C1 segment of cervical spinal cord (tissue), 14 donors: Measurements from ENCODE around the gene UNC80.
"Not testable (repeated sequence)": the region's sequence is repeated elsewhere in the genome, so short reads cannot be mapped to it uniquely, and the experiment has no call there.

Source experiments
- DNase-seq, 14 donors: peaks; one replicate each; lab custom pipeline; 2025; lab: John Stamatoyannopoulos, UW

The UNC80 gene, protein sequence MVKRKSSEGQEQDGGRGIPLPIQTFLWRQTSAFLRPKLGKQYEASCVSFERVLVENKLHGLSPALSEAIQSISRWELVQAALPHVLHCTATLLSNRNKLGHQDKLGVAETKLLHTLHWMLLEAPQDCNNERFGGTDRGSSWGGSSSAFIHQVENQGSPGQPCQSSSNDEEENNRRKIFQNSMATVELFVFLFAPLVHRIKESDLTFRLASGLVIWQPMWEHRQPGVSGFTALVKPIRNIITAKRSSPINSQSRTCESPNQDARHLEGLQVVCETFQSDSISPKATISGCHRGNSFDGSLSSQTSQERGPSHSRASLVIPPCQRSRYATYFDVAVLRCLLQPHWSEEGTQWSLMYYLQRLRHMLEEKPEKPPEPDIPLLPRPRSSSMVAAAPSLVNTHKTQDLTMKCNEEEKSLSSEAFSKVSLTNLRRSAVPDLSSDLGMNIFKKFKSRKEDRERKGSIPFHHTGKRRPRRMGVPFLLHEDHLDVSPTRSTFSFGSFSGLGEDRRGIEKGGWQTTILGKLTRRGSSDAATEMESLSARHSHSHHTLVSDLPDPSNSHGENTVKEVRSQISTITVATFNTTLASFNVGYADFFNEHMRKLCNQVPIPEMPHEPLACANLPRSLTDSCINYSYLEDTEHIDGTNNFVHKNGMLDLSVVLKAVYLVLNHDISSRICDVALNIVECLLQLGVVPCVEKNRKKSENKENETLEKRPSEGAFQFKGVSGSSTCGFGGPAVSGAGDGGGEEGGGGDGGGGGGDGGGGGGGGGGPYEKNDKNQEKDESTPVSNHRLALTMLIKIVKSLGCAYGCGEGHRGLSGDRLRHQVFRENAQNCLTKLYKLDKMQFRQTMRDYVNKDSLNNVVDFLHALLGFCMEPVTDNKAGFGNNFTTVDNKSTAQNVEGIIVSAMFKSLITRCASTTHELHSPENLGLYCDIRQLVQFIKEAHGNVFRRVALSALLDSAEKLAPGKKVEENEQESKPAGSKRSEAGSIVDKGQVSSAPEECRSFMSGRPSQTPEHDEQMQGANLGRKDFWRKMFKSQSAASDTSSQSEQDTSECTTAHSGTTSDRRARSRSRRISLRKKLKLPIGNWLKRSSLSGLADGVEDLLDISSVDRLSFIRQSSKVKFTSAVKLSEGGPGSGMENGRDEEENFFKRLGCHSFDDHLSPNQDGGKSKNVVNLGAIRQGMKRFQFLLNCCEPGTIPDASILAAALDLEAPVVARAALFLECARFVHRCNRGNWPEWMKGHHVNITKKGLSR (N-terminal part only)

DNA sequence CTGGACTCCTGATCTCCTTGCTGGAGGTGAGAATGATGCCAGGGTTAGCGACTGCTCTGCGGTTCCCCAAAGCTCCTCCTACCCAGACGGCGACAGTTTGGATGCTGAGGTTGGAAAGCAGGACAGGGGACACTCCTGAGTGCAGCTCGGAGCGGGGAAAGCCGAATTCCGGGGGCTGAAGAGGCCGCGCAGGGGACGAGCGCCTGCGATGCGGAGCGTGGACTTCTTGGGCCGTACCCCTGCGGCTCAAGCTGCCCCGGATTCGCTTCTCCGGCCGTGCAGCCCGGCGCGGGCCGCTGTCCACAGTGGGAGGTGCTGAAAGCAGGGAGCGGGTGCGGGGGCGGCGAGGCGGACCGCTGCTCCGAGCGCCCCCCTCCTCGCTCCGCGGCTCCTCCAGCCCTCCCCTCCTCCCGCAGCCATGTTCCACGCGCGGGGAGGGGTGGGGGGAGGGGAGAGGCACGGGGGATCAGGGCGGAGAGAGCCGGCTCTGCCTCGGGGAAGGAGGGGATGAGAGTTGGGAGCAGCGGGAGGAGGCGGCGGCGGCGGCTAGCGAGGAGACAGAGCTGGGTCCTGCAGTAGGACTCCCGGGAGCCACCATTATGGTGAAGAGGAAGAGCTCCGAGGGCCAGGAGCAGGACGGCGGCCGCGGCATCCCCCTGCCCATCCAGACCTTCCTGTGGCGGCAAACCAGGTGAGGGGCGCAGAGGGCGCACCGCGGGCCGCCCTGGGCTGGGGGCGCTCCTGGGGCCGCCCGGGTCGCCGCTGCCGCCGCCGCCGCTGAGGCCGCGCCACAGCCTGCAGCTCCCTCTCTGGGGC lies at the start of gene UNC80:
Gene UNC80 (plus strand): TSS at position 359 of the 816 bp plus-strand sequence. CDS start 241 bp downstream, at position 600.
- DNase-seq, result peak; percentile 22 to 92 (median 44)

DNA sequence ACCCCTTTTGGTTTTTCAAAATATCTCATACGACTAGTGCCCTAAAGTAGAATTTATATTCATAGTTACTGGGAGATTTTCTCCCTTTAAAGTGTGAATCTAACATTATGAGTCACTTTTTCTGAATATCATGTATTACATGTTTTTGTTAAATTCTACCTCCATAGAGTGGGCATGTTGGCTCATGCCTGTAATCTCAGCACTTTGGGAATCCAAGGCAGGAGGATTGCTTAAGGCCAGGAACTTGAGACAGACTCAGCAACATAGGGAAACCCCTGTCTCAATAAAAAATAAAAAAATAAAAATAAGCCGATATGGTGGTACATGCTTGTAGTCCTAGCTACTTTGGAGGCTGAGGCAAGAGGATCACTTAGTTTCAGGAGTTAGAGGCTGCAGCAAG lies 45.3 kb upstream of the UNC80 start:
- DNase-seq, result no peak

DNA sequence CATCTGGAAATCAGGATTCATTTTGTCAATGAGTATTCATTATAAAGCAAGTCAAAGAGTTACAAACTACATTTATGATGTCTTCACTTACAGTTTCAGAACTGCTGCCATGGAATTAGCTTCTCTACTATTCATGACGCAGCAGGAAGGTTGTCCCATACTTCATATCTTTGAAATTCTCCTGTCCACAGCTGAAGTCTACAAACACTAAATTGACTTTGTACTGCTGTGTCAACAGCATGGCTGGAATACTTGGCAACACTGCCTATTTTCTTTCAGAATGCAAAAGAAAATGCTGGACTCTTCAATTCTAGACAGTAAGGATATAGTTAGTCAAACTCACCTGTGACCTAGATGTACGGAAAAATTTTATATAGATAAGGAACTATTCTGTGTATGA lies 44.6 kb upstream of the UNC80 start:
- DNase-seq, result no peak

DNA sequence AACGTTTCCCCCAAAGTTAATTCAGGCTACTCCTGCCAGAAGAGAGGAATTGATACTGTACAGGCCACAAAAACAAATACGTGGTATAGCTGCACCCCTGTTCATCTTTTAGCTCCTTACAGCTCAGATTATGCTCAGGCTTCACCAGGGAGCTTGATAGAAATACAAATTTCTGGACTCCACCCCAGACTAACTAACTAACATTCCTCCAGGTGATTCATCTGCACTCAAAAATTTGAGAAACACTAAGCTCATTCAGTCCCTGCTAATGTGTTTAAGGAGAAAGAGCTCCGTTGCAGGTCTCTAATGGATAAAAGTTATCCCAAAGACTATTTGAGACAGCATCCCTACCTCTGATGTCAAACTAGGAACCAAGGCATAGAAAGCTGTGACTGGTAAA lies 36.8 kb upstream of the UNC80 start:
- no peak for DNase-seq

DNA sequence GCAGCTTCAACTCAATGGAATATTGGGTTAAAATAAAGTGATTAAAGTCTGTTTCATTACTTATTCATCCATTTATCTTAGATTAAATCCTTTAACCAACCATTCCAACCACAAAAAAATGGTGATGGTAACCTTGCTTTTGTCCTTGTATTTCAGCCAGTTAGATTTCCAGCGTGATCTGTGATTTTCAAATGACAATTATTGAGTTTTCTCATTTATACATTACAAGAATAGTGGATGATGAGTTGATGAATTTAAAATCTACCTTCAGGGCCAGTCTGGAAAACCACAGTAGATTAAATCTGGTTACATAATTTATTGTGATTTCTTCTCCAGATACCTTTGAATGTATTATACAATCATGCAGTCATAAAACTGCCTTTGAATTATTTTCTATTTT lies 29.7 kb upstream of the UNC80 start:
- no peak for DNase-seq

DNA sequence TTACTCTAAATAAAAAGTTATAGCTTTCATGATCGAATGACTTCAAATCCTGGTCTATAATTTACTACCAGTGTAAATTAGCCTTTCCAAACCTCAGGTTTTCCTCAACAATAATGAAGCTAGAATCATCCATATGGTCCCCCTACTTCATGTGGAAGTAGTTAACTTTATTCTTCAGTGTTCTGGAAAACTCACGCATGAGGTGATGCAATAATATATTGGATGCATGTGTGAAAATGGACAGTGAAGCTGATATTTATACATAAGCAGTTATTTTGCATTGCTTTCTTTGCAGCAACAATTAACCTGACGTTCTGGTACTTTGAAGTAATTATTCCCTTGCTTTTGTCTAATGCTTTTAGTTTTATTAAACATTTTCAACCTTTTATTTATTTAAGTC lies 18.6 kb upstream of the UNC80 start:
- no peak for DNase-seq

DNA sequence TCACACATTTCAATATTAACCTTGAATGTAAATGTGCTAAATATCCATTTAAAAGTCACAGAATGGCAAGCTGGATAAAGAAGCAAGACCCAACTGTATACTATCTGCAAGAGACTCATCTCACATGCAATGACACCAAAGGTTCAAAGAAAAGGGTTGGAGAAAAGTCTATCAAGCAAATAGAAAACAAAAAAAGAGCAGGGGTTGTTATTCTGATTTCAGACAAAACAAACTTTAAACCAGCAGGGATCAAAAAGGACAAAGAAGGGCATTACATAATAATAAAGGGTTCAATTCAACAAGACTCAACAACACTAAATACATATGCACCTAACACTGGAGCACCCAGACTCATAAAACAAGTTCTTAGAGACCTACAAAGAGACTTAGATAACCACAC lies 14.5 kb upstream of the UNC80 start:
- DNase-seq, result no peak

DNA sequence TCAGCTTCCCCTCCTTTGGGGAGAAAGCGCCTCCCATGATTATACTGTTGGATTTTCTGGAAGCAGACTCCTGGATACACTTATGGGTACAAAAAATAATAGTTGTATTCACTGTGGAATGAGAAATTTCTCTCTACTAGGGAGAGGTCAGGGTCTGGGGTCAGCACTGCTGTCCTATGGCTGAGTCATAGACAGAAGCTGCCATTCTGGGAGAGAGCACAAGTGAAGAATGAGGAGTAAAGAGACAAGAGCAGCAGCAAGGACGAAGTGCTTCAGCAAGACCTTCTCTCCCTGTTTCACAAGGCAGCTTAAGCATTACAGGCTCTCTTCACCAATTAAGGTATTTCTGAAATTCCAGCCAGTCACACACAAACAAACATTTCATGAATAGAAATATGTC lies 10.1 kb upstream of the UNC80 start:
- DNase-seq, result no peak

DNA sequence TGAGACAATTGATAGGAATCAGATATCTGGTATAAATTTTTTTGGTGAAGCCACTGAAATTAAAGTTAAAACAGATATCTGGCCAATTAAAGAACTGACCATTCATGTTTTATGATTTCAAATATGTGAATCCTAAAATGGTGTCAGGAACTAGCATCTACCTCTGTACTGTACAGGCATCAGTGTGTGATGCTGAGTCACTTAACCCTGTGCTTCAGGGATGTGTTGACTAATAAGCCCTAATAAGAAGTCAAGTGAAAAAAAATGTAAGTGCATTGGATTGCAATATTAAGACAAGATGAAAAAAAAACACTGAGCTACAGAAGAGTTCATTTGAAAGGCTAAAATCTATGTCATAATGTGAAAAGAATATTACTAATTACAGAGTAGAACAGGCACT lies 9.1 kb upstream of the UNC80 start:
- DNase-seq, result no peak

DNA sequence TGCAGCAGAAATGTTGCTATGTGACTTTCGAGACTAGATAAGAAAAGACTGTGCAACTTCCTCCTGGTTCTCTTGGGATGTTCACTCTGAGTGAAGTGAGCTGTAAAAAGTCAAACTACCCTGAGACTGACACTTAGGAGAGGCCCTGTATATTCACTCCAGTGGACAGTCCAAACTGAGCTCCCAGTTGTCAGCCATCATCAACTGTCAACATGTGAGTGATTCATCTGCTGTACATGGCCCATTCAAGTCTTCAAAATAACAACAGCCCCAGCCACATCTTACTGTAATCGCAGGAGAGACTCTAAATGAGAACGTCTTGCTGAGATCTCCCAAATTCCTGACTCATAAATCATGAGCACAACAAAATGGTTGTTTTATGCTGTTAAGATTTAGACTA lies 8.5 kb upstream of the UNC80 start:
- no peak for DNase-seq

DNA sequence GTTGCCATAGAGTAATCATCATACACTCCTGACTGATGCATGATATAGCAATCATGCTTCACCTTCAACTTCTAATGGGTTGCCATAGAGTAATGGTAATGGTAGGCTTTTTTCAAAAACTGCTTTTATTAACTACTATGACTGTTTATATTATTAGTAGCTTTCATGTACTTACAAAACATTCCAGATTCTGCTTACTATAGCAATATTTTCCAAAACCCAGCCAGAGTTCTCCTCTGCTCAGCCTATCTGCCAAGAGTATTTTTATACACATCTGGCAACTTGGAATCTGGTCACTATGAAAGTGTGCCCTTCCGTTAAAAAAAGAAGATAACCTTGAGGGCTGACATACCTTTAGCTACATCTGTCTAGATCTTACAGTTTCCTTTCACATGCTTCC lies 5.0 kb upstream of the UNC80 start:
- DNase-seq, result no peak

DNA sequence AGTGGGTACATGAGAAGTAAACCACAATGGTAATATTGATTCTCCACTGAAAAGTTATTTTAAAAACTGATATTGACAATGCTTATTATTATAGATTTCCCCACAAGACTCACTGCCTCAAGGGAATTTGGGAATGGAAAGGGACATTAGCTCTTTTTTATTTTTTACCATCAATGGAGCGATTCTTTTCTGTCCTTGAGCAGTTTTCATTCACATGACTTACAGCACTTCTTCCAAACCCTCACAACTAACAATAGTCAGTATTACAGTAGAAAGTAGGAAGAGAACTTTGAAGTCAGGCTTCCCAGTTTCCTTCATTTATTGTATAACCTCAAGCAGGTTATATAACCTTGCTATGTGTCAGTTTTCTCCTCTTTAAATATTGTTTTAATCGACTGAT lies 4.3 kb upstream of the UNC80 start:
- no peak for DNase-seq

DNA sequence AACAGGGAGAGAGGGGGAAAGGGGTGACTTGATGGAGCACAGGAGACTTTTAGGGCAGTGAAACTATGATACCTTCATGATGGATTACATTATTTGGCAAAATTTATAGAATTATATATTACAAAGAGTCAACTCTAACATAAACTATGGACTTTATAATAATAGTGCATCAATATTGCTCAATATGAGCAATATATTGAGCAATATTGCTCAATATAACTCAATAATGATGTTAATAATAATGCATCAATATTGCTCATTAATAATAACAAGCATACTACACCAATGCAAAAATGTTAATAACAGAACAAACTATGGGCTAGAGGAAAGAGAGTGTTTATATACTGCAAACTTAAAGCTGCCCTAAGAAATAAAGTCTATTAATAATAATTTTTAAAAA lies 3.1 kb upstream of the UNC80 start:
- DNase-seq, result no peak

DNA sequence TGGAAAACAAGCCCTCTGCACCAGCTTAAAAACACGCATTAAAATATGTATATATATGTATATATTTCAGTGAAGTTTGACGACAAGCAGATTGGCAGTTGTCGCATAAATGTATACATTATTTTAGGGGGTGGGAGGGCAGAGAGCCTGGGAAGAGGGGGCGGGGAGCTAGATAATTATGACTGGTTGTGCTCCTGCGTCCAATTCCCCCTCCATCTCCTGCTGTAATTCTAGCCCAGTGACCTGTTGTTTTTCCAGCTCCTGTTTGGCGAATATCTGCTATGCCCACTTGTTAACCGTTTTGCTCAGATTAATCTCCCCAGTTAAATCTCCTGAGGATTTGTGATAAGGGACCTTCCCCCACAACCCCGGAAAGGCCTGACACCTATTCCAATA lies 656 bp downstream of the UNC80 start:
- DNase-seq, result peak in 2 of 14 donors; percentile 9 to 80

DNA sequence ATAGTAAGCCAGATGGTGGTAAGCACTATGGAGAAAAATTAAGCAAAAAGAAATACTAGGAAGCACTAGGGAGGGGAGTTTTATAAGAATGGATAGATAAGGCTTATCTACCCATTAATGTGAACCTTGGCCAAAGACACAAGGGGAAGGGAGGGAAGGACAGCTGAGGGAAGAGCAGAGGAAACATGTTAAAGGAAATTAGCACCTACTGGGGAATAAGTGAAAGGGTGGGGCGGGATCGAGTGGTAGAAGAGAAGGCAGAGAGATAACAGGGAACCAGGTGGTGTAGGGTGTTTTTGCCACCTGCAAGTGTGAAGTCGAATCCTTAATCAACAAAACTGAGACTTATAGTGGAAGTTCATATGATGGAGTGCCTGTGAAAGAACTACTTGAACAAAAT lies 1.7 kb downstream of the UNC80 start:
- DNase-seq, result peak in 1 of 14 donors; percentile 66

DNA sequence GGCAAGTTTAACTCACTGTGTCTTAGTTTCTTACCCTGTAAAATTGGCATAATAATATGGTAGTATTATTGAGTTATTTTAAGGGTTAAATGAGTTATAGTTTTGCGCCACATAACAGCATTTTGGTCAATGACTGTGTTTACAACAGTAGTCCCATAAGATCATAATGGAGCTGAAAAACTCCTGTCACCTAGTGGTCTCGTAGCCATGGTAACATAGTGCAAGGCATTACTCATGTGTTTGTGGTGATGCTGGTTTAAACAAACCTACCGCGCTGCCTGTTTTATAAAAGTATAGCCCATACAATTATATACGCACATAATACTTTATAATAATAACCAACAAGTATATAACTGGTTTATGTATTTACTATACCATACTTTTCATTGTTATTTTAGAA lies 15.8 kb downstream of the UNC80 start:
- DNase-seq, result no peak

DNA sequence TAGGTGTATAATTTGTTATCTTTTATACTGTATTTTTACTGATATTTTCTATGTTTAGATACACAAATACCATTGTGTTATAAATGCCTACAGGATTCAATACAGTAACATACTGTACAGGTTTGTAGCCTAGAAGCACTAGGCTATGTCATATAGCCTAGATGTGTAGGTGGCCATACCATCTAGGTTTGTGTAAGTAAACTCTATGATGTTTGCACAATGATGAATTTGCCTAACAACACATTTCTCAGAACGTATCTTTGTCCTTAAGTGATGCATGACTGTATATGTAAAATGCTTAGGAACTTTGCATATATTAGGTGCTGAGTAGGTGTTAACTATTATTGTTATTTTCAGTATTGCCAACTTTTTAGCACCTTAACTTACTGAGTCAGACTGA lies 17.3 kb downstream of the UNC80 start:
- DNase-seq, result no peak

DNA sequence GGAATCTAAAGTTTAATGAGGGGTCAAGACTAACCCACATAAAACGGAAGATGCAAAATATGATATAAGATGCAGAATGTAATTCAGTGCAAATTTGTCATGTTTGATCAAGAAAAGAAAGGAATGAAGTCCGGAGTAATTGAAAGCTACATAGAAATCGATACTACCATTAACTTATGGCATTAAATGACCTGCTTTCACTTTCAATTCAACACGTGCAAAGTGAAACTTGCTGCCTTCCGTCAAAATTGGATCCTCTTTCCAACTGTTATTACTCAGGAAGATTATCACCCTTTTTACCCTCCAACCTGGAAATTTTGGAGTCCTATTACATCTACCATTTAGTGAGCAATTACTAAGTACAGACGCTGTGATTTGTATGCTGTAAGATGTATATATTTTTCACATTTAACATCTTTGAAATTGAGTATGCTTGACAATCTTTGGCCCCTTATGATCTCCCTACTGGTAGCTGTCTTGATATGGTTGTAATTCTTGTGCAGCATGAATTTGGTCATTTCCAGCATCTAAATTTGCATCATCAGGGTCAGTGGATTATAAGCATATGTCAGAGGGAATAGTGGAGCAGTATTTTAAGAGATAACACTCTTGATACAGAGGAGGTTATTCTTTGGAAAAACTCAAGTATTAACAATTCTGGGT lies 18.6 kb downstream of the UNC80 start:
- no peak for DNase-seq

DNA sequence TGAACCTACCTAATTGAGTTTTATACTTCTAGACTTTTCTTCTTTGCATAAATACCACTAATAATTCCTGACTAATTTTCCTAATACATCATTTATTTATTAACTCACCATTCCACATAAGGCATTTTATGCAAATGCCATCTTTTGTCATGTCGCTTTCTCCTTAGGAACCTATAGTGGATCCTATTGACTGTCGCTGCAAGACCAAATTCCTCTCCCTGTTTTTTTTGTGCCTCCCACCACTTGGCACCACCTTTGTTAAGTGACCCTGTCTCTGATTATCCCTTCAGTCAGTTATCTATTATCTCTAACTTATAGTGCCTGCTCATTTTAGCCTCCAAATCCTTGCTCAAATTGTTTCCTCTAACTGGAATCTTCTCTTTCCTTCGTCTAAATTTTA lies 19.5 kb downstream of the UNC80 start:
- no peak for DNase-seq

DNA sequence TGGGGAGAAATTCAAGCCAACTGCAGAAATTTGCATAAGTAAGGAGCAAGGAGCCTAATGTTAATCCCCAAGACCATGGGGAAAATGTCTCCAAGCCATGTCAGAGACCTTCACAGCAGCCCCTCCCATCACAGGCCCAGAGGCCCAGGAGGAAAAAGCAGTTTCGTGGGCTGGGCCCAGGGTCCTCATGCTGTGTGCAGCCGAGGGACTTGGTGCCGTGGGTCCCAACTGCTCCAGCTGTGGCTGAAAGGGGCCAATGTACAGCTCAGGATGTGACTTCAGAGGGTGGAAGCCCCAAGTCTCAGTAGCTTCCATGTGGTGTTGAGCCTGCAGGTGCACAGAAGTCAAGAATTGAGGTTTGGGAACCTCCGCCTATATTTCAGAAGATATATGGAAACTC lies 23.8 kb downstream of the UNC80 start:
- DNase-seq, result not testable (repeated sequence)

DNA sequence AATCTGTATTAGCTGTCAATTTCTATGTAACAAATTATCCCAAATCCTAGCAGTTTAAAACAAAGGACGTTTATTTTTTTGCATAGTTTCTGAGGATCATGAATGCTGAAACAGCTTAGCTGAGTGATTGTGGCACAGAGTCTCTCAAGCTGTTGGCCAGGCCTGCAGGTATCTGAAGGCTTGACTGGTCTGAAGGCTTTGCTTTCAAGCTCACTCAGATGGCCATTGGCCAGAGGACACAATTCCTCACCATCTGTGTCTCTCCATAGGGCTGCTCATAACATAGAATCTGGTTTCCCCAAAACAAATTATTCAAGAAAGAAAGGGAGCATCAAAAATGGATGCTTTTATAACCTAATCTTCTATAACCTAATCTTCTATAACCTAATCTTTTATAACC lies 33.7 kb downstream of the UNC80 start:
- DNase-seq, result peak in 2 of 14 donors; percentile 2 to 93
